ENCODE measurements around the gene MRPS2. TPM values are rescaled to one million over a fixed set of nuclear protein-coding genes. Genes with fewer than 3 reads are reported as not detected.
A peak's percentile ranks its signal among the peaks of the same experiment; 100 is the strongest.

The MRPS2 gene
- total and polyA plus RNA-seq, 2 donors (not counting 3 experiments of a cell fraction or from before 2014, with no cell fraction given) = 50.8 to 231 TPM

DNA sequence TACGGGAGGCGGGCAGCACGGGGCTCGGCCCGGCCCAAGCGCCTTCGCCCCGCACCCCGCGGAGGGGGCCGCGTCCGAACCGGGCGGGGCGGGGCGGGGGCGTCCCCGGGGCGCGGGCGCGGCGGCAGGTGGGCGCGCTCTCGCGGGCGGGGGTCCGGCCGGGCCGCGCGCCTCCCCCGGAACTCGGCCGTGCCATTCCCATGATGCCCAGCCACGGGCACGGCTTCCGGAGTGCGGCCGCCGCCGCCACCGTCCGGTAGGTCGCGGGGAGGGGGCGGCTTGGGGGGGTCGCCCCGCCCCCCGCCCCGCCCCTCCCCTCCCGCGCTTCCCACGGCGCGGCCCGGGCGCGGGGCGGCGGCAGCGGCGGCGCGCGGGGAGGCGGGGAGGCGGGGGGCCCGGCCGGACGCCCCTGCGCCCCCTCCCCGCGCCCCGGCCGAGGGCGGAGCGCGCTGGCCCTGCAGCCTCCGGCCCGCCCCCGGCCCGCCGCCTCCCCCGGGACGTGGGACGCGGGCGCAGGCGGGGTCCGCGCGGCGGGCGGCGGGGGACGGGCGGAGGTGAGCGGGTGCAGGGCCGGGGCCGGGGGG, 20.9 kb upstream of the MRPS2 start, which contains the start of gene PPP1R26:
PPP1R26 (plus strand) TSS at position 314 of the 584 bp plus-strand sequence. CDS start 4,729 bp downstream, outside the sequence.
- Histone ChIP-seq H4K20me1 (replicated peaks; ENCODE audit: control insufficient read depth, extremely low read depth, insufficient read depth, low read length) (no peaks in the 10 kb centered on the region), H3K9me1 (replicated peaks; ENCODE audit: control insufficient read depth, extremely low read depth, insufficient read depth, low read length) (no peaks in the 10 kb centered on the region), H3K4me3 (replicated peaks in 1 of 3; ENCODE audit: insufficient read depth in 1 of 3, low read depth in 1 of 3, low read length in 3 of 3) (peak within 1 kb of the TSS; percentile 16 to 78 (median 28)), H3K9me3 (replicated peaks; ENCODE audit: control insufficient read depth, insufficient read depth, low read length) (no peaks in the 10 kb centered on the region), H3K27ac (ENCODE audit: insufficient read depth, low read depth, low read length) (no peak within 1 kb of the TSS), H3K36me3 (ENCODE audit: control insufficient read depth in 2 of 2, extremely low read depth in 1 of 2, insufficient read depth in 2 of 2, low read length in 2 of 2) (peaks cover 0 to 5% of the 10 kb centered on the region in 2 experiments), H2AFZ (ENCODE audit: low read depth, low read length) (peak within 1 kb of the TSS; percentile 40), H3K79me2 (ENCODE audit: control insufficient read depth, insufficient read depth, low read length) (no peaks in the 10 kb centered on the region), H3K27me3 (ENCODE audit: control insufficient read depth in 2 of 2, insufficient read depth in 2 of 2, low read length in 2 of 2) (no peaks in the 10 kb centered on the region), H3K4me2 (ENCODE audit: insufficient read depth, low read length) (peak within 1 kb of the TSS; percentile 41), H3K4me1 (ENCODE audit: control insufficient read depth, extremely low read depth, insufficient read depth, low read length) (peaks cover 7% of the 10 kb centered on the region), H3K9ac (replicated peaks; ENCODE audit: extremely low read depth, insufficient read depth, low read length) (peak within 1 kb of the TSS; percentile 12)
- dilution Hi-C loops (cut with MboI; ENCODE audit: extremely low pct_ligation_motif_present, low sequenced_read_pairs) = no loop called here
- intact Hi-C loops (cut with micrococcal nuclease) = loop anchor here (1.0 kb wide), 1 partner anchor 20 kb away; a partner anchor contains a TSS
- ChIA-PET CTCF (interaction anchor here (1.2 to 1.9 kb wide), 4 partner anchors 11 to 26 kb away, joined by 4 to 11 read pairs (median 7); partner anchors contain the start of gene MRPS2), POLR2A (no interaction called here)
- no TSS peak for BruUV-seq (replicated peaks)
- no peak for TF ChIP-seq GATA2 (IDR thresholded peaks at IDR 0.05; ENCODE audit: insufficient read depth, insufficient read length, low read depth, low read length)
- no peak for TF ChIP-seq MYC (IDR thresholded peaks at IDR 0.05; ENCODE audit: low read depth, low read length)
- TF ChIP-seq POLR2AphosphoS5 (IDR thresholded peaks at IDR 0.05; ENCODE audit: insufficient read depth, low read depth, low read length) = no peak
- TF ChIP-seq EZH2 (IDR thresholded peaks at IDR 0.05; ENCODE audit: borderline replicate concordance, low read depth, low read length, severe bottlenecking) = no peak
- TF ChIP-seq JUN (IDR thresholded peaks at IDR 0.05; ENCODE audit: borderline replicate concordance, insufficient read depth, insufficient read length, low read depth) = no peak
- no peak for TF ChIP-seq FOS (IDR thresholded peaks at IDR 0.05; ENCODE audit: borderline replicate concordance, insufficient read depth, low read length)
- no peak for DNase-seq (ENCODE audit: low read depth, low spot score)
- no peak for FAIRE-seq

Measured in endothelial cell of umbilical vein (primary cell).